ENCODE measurements around the gene FRMPD1. TPM values are rescaled to one million over a fixed set of nuclear protein-coding genes. Genes with fewer than 3 reads are reported as not detected.

FRMPD1 gene
- total and polyA plus RNA-seq, 2 of the 13 experiments (the other 11 are each of a cell fraction or from before 2014, with no cell fraction given) = not detected

DNA sequence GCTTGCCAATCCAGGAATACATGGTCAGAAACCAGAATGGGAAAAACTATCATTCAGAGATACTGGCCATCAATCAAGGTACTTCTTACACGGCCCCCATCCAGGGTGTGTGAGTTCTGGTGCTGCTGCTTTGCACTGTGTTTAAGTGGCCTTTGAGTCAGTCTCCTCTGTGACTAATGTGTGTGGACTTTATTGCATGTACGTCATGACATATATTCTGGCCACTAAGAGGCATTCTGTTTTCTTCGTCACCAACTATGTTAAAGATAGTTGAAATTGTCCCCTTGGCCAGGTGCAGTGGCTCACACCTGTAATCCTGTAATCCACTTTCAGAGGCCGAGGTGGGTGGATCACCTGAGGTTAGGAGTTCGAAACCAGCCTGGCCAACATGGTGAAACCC lies 125.6 kb downstream of the FRMPD1 start (continued):
- TF ChIP-seq ZNF318 (CRISPR knock-in tag; IDR thresholded peaks at IDR 0.05) (no peak), ZNF577 (CRISPR knock-in tag; IDR thresholded peaks at IDR 0.05; ENCODE audit: borderline replicate concordance, low read depth) (no peak), ZNF552 (CRISPR knock-in tag; IDR thresholded peaks at IDR 0.05; ENCODE audit: borderline replicate concordance) (no peak)
- TF ChIP-seq, protein P1, sequence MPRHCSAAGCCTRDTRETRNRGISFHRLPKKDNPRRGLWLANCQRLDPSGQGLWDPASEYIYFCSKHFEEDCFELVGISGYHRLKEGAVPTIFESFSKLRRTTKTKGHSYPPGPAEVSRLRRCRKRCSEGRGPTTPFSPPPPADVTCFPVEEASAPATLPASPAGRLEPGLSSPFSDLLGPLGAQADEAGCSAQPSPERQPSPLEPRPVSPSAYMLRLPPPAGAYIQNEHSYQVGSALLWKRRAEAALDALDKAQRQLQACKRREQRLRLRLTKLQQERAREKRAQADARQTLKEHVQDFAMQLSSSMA (CRISPR knock-in tag; IDR thresholded peaks at IDR 0.05) = no peak

All from HepG2 (cell line).